Smooth muscle cell (in vitro differentiated cells): ENCODE measurements around the gene ME3. TPM values are rescaled to one million over a fixed set of nuclear protein-coding genes. Genes with fewer than 3 reads are reported as not detected.

Experiments
- DNase-seq: peaks from one replicate; lab custom pipeline; 2025; ENCODE audit not compliant: unreplicated experiment; lab: John Stamatoyannopoulos, UW
- H2AFZ ChIP-seq: fragments of 200-600 bp; sonication (generic); 2 replicates; pipeline ENCODE4 v1.6.0; 2016; ENCODE audit warnings: antibody characterized with exemption, low read depth, mild to moderate bottlenecking
- H3F3A ChIP-seq: fragments of 200-600 bp; sonication (generic); 2 replicates; pipeline ENCODE4 v1.6.0; 2017; ENCODE audit warnings: antibody characterized with exemption, low read depth
- H3K27ac ChIP-seq: fragments of 200-600 bp; sonication (generic); 2 replicates; pipeline ENCODE4 v1.5.1; 2016; ENCODE audit warnings: low read depth, mild to moderate bottlenecking
- H3K27me3 ChIP-seq: fragments of 200-600 bp; sonication (generic); 2 replicates; pipeline ENCODE4 v1.6.1; 2016; ENCODE audit warnings: low read depth, mild to moderate bottlenecking
- H3K36me3 ChIP-seq: fragments of 200-600 bp; sonication (generic); 2 replicates; pipeline ENCODE4 v1.5.1; 2016; ENCODE audit warnings: low read depth
- H3K4me1 ChIP-seq: fragments of 200-600 bp; sonication (generic); 2 replicates; pipeline ENCODE4 v1.5.1; 2016; ENCODE audit warnings: low read depth
- H3K4me2 ChIP-seq: fragments of 200-600 bp; sonication (generic); 2 replicates; pipeline ENCODE4 v1.6.0; 2016; ENCODE audit warnings: mild to moderate bottlenecking
- H3K4me3 ChIP-seq: fragments of 200-600 bp; sonication (generic); 2 replicates; pipeline ENCODE4 v1.5.1; 2016; ENCODE audit warnings: mild to moderate bottlenecking
- H3K79me2 ChIP-seq: fragments of 200-600 bp; sonication (generic); 2 replicates; pipeline ENCODE4 v1.6.0; 2016; ENCODE audit warnings: low read depth, mild to moderate bottlenecking
- H3K9ac ChIP-seq: fragments of 200-600 bp; sonication (generic); 2 replicates; pipeline ENCODE4 v1.6.0; 2016; ENCODE audit warnings: low read depth
- H3K9me3 ChIP-seq: fragments of 200-600 bp; sonication (generic); replicated peaks from 2 replicates; pipeline ENCODE4 v1.5.1; 2016; ENCODE audit warnings: low read depth
- H4K20me1 ChIP-seq: fragments of 200-600 bp; sonication (generic); 2 replicates; pipeline ENCODE4 v1.6.0; 2016; ENCODE audit warnings: low read depth
- CTCF ChIP-seq: fragments of 200-600 bp; sonication (generic); IDR thresholded peaks from 2 replicates; pipeline ENCODE4 v1.5.1; 2017; ENCODE audit warnings: borderline replicate concordance, mild to moderate bottlenecking, antibody characterized with exemption; ENCODE audit not compliant: insufficient read depth, poor library complexity, severe bottlenecking
- WGBS: methylation state at CpG from one replicate; pipeline ENCODE4 v1.1.7; 2016; ENCODE audit warnings: low lambda C conversion rate; 5-methylcytosine and 5-hydroxymethylcytosine counted together
- polyA plus RNA-seq: library from polyadenylated mRNA; unstranded; fragments of >200 nt; fragmentation: Nextera tagmentation; extraction: Ambion mirVana; gene quantifications from 2 replicates; pipeline ENCODE4 v1.2.1, GENCODE V29; 2016
- total RNA-seq: library from RNA; depleted of rRNA; stranded (reverse); fragments of >200 nt; gene quantifications from 2 replicates; pipeline ENCODE4 v1.2.3, GENCODE V29; 2014

ME3 gene
- total and polyA plus RNA-seq, 2 experiments from 2014 or later, result 4.2 to 8.4 TPM

GRCh38 chr11:86589856-86590589 is 82.4 kb downstream of the ME3 start:
- Histone ChIP-seq H3K36me3 (no peaks in the 10 kb centered on the region), H3K9me3 (no peaks in the 10 kb centered on the region), H2AFZ (no peak overlapping the region), H3K4me3 (no peak overlapping the region), H3K79me2 (no peaks in the 10 kb centered on the region), H3K9ac (no peak overlapping the region), H3K4me2 (no peak overlapping the region), H4K20me1 (no peaks in the 10 kb centered on the region), H3K27ac (no peak overlapping the region), H3K4me1 (peaks cover 76% of the 10 kb centered on the region), H3K27me3 (no peaks in the 10 kb centered on the region), H3F3A (no peaks in the 10 kb centered on the region)
- 83% methylated on average over 7 of the region's 7 CpGs for WGBS
- no peak for DNase-seq
- no peak for TF ChIP-seq CTCF

GRCh38 chr11:86589204-86589603 is 83.2 kb downstream of the ME3 start:
- peaks cover 68% of the 10 kb centered on the region for H3K4me1 ChIP-seq
- no peak for DNase-seq
- no peak overlapping the region for H3K27ac ChIP-seq
- H4K20me1 ChIP-seq, result no peaks in the 10 kb centered on the region
- no peaks in the 10 kb centered on the region for H3K9me3 ChIP-seq
- H3K36me3 ChIP-seq, result no peaks in the 10 kb centered on the region
- H3K4me3 ChIP-seq, result no peak overlapping the region
- no peaks in the 10 kb centered on the region for H3K27me3 ChIP-seq
- TF ChIP-seq CTCF, result no peak
- H3K4me2 ChIP-seq, result no peak overlapping the region
- no peak overlapping the region for H2AFZ ChIP-seq
- no peaks in the 10 kb centered on the region for H3K79me2 ChIP-seq
- no peaks in the 10 kb centered on the region for H3F3A ChIP-seq
- no peak overlapping the region for H3K9ac ChIP-seq

DNA sequence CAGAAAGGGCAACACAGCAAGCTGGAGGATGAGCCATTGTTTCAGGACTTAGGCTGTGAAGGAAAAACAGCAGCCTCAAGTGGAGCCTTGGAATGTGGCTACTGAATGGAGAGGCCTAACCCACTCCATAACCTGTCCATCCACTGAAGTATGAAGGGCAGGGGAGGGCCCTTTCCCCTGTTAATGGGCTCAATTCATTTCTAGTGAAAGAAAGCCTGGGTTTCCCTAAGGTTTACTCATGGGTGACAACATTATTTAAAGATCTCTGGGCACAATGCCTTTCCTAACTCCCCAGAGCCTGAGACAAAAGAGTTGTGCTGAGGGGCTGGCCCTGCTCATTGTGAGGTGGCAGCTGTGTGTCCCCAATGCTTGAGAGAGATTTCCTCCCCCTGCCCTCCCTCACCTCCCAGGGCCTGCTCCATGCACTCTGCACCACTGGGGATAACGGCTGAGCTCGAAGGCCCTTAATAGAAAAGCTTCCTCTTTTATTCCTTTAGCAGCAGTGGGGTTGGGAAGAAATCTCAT is 83.8 kb downstream of the ME3 start:
- no peak for DNase-seq
- Histone ChIP-seq H3K36me3 (no peaks in the 10 kb centered on the region), H3K4me1 (peaks cover 64% of the 10 kb centered on the region), H3F3A (no peaks in the 10 kb centered on the region), H3K79me2 (no peaks in the 10 kb centered on the region), H3K9ac (no peak overlapping the region), H3K4me2 (no peak overlapping the region), H3K27ac (no peak overlapping the region), H4K20me1 (no peaks in the 10 kb centered on the region), H2AFZ (no peak overlapping the region), H3K9me3 (no peaks in the 10 kb centered on the region), H3K27me3 (no peaks in the 10 kb centered on the region), H3K4me3 (no peak overlapping the region)
- 93% methylated on average over 2 of the region's 2 CpGs for WGBS
- no peak for TF ChIP-seq CTCF
